Endothelial cell of umbilical vein (primary cell): ENCODE measurements around the gene GALNT2.

Source experiments
- CTCF ChIP-seq, 2 donors: IDR thresholded peaks; 1 replicate in 1 of 2; 2 replicates in 1 of 2; pipeline ENCODE4 v1.5.1; 2011; ENCODE audit warnings: low read length in 2 of 2, mild to moderate bottlenecking in 2 of 2, moderate library complexity in 2 of 2, control low read depth in 1 of 2, inconsistent platforms in 1 of 2, low read depth in 1 of 2; ENCODE audit not compliant: insufficient read depth in 1 of 2; ENCODE audit errors: extremely low read depth in 1 of 2
- EZH2 ChIP-seq: IDR thresholded peaks from 2 replicates; pipeline ENCODE4 v1.6.1; 2012; ENCODE audit warnings: borderline replicate concordance, low read depth, mild to moderate bottlenecking, moderate library complexity, low read length, inconsistent platforms; ENCODE audit not compliant: severe bottlenecking
- FOS ChIP-seq: IDR thresholded peaks from 2 replicates; pipeline ENCODE4 v1.6.1; 2011; ENCODE audit warnings: mild to moderate bottlenecking, low read length, moderate library complexity, borderline replicate concordance; ENCODE audit not compliant: insufficient read depth
- JUN ChIP-seq: IDR thresholded peaks from 2 replicates; pipeline ENCODE4 v1.6.1; 2011; ENCODE audit warnings: borderline replicate concordance, low read depth; ENCODE audit not compliant: insufficient read length, insufficient read depth
- MAX ChIP-seq: IDR thresholded peaks from 2 replicates; pipeline ENCODE4 v1.6.1; 2011; ENCODE audit not compliant: insufficient read depth, insufficient read length
- MYC ChIP-seq: IDR thresholded peaks from one replicate; pipeline ENCODE4 v1.6.1; 2011; ENCODE audit warnings: mild to moderate bottlenecking, low read depth, low read length
- POLR2A ChIP-seq: IDR thresholded peaks from 2 replicates; pipeline ENCODE4 v1.6.1; 2012; ENCODE audit warnings: low read depth, mild to moderate bottlenecking, control low read depth, low read length
- POLR2AphosphoS5 ChIP-seq: IDR thresholded peaks from 2 replicates; pipeline ENCODE4 v1.6.1; 2012; ENCODE audit warnings: low read depth, mild to moderate bottlenecking, control low read depth, low read length, moderate library complexity; ENCODE audit not compliant: insufficient read depth

- TF ChIP-seq EZH2 = no peak
- TF ChIP-seq POLR2AphosphoS5 = no peak
- no peak for TF ChIP-seq MYC
- no peak for TF ChIP-seq CTCF (IDR thresholded peaks at IDR 0.05; ENCODE audit: extremely low read depth in 1 of 2, insufficient read depth in 1 of 2, low read depth in 1 of 2, low read length in 2 of 2)
- TF ChIP-seq POLR2A = no peak
- no peak for TF ChIP-seq JUN
- TF ChIP-seq MAX = no peak
- TF ChIP-seq FOS = no peak
Observed at GRCh38 chr1:230099465-230099864, 32.4 kb downstream of the GALNT2 start.
